Gastroesophageal sphincter (tissue), 3 donors: ENCODE data around the gene LMAN2.

Experiments used
- CTCF ChIP-seq, 4 experiments: fragments of 200-600 bp in 2 of 4; fragments of 450-650 bp in 2 of 4; sonication (generic) in 1 of 4; IDR thresholded peaks; one replicate each; pipeline ENCODE4 v1.5.1; 2017 to 2019; ENCODE audit warnings: antibody characterized with exemption in 4 of 4, mild to moderate bottlenecking in 2 of 4, moderate library complexity in 2 of 4
- EP300 ChIP-seq: sonication (generic); formaldehyde crosslinking; IDR thresholded peaks from one replicate; pipeline ENCODE4 v1.6.1; 2017; ENCODE audit warnings: antibody characterized with exemption, mild to moderate bottlenecking
- POLR2A ChIP-seq, 2 donors: fragments of 450-650 bp; IDR thresholded peaks; one replicate each; pipeline ENCODE4 v1.6.1; 2017; ENCODE audit warnings: antibody characterized with exemption in 2 of 2, mild to moderate bottlenecking in 2 of 2, moderate library complexity in 1 of 2
- POLR2AphosphoS5 ChIP-seq: sonication (generic); formaldehyde crosslinking; IDR thresholded peaks from one replicate; pipeline ENCODE4 v1.6.1; 2017; ENCODE audit warnings: antibody characterized with exemption

- TF ChIP-seq CTCF (IDR thresholded peaks at IDR 0.05) (no peak), POLR2A (IDR thresholded peaks at IDR 0.05) (no peak), EP300 (no peak), POLR2AphosphoS5 (no peak)
Observed at GRCh38 chr5:177393206-177393765, 41.8 kb upstream of the LMAN2 start.
